Measurements from ENCODE around the gene CRIP2.
A peak's percentile ranks its signal among the peaks of the same experiment; 100 is the strongest.

Gene CRIP2

DNA sequence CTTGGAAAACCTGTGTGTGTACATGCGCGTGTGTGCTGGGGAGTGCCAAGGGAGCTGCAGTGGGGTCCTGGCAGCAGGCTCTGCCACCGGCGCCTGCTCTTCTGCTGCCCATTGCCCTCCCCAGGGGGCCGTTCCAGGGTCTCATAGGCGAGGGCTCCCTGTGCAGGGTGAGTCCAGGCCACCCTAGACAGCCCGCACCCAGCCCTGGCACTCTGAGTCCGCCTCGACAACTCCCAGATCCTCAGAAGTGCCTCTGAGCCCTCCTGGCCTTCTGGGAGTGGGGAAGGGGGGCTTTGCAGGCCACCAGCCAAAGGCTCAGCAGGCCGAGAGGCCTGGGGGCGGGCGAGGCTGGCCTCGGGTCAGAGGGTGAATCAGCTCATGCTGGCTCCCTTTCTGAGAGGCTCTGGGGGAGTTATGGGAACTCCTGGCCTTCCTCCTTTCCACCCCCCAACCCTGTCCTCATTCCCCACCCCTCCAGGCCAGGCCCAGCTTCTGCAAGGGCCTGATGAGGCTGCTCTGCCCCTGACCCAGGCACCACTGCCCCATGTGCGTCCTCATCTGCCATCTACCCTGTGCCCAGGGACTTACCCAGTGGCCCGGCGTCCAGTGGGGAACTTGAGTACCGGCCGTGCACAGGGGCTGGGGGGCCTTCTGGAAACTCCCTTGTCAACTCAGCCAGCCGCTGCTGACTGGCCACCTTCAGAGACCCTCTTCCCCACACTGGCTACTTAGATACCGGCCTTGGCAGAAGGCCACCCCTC, 14.3 kb downstream of the CRIP2 start:
- Histone ChIP-seq H3K4me3 (peak overlapping the region; percentile 63 to 65), H3K4me1 (peaks cover 4 to 77% (median 65%) of the 10 kb centered on the region in 4 donors), H3K27me3 (no peaks in the 10 kb centered on the region), H3K9me3 (no peaks in the 10 kb centered on the region), H3K27ac (peak overlapping the region; percentile 97 to 98), H3K36me3 (peaks cover 0 to 12% (median 0%) of the 10 kb centered on the region in 3 donors)
- intact Hi-C loops (cut with DNase I; ENCODE audit: low total_unique reads) = loop anchor here (2.0 kb wide), 1 partner anchor 74 kb away; no protein-coding TSS in a partner anchor
- DNase-seq = no peak
- TF ChIP-seq, protein P1, sequence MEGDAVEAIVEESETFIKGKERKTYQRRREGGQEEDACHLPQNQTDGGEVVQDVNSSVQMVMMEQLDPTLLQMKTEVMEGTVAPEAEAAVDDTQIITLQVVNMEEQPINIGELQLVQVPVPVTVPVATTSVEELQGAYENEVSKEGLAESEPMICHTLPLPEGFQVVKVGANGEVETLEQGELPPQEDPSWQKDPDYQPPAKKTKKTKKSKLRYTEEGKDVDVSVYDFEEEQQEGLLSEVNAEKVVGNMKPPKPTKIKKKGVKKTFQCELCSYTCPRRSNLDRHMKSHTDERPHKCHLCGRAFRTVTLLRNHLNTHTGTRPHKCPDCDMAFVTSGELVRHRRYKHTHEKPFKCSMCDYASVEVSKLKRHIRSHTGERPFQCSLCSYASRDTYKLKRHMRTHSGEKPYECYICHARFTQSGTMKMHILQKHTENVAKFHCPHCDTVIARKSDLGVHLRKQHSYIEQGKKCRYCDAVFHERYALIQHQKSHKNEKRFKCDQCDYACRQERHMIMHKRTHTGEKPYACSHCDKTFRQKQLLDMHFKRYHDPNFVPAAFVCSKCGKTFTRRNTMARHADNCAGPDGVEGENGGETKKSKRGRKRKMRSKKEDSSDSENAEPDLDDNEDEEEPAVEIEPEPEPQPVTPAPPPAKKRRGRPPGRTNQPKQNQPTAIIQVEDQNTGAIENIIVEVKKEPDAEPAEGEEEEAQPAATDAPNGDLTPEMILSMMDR (IDR thresholded peaks at IDR 0.05) = no peak

DNA sequence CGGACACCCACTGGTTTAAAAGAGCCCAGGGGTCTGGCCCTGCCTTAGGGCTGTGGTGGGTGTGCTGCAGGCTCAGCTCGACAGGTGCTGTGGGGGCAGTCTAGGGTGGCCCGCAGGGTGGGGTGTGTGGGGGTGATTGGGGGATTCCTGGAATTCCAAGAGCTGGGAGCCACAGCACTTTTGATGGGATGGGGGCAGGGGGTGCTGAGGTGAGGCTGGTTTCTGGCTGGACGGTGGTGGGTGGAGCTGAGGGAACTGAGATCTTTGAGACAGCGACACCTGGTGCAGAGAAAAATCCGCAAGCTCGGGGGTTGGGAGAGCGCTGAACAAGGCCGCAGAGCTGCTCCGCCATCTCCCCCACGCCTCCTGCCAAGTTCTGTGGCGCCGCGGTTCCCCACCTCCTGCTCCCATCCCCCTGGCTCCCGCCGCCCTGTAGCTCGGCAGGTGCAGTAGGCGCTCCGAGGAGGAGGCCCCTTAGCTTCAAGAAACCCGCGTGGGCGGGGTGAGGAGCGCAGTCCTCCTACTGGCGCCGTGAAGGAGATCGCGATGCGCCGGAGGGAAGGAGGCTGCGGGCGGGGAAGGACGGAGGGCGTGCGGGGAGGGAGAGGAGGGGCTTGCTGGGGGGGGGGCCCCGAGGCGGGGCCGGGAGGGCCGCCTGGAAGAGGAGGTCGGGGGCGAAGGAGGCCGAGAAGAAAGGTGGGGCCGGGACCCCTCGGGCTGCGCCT, 15.1 kb downstream of the CRIP2 start:
- Histone ChIP-seq H3K4me1 (peaks cover 0 to 70% (median 57%) of the 10 kb centered on the region in 4 donors), H3K27ac (peak overlapping the region; percentile 97 to 98), H3K27me3 (no peaks in the 10 kb centered on the region), H3K9me3 (no peaks in the 10 kb centered on the region), H3K4me3 (peak overlapping the region; percentile 63 to 65), H3K36me3 (peaks cover 0 to 12% (median 0%) of the 10 kb centered on the region in 3 donors)
- TF ChIP-seq, protein P1 (IDR thresholded peaks at IDR 0.05) = peak; percentile 57 to 81
- intact Hi-C loops (cut with DNase I; ENCODE audit: low total_unique reads) = loop anchor here (2.0 to 10.0 kb wide), 6 partner anchors 38 to 505 kb away; partner anchors contain the start of genes BRF1, CLBA1 and TMEM121
- DNase-seq = peak; percentile 88 to 94

DNA sequence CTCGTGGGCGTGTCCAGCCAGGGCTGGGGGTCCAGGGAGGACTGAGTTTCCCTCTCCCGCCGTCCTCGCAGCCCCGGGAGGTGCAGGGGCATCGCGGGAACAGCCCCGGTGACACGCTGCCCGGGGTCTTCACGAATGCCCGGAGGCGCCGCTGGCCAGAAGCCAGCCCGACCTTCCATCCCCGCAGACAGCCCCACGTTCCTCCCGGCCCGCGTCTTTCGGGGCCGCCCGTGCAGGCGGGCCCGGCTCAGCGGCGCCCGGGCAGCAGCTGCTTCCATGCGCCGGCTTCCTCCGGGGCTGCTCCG, 15.6 kb downstream of the CRIP2 start:
- Histone ChIP-seq H3K36me3 (peaks cover 0 to 12% (median 0%) of the 10 kb centered on the region in 3 donors), H3K4me3 (peak overlapping the region; percentile 63 to 65), H3K27ac (peak overlapping the region; percentile 97 to 98), H3K27me3 (no peaks in the 10 kb centered on the region), H3K4me1 (peaks cover 0 to 67% (median 52%) of the 10 kb centered on the region in 4 donors), H3K9me3 (no peaks in the 10 kb centered on the region)
- intact Hi-C loops (cut with DNase I; ENCODE audit: low total_unique reads) = loop anchor here (2.0 to 10.0 kb wide), 5 partner anchors 37 to 505 kb away; partner anchors contain the start of genes BRF1, CLBA1 and TMEM121
- TF ChIP-seq, protein P1 (IDR thresholded peaks at IDR 0.05) = no peak
- no peak for DNase-seq

DNA sequence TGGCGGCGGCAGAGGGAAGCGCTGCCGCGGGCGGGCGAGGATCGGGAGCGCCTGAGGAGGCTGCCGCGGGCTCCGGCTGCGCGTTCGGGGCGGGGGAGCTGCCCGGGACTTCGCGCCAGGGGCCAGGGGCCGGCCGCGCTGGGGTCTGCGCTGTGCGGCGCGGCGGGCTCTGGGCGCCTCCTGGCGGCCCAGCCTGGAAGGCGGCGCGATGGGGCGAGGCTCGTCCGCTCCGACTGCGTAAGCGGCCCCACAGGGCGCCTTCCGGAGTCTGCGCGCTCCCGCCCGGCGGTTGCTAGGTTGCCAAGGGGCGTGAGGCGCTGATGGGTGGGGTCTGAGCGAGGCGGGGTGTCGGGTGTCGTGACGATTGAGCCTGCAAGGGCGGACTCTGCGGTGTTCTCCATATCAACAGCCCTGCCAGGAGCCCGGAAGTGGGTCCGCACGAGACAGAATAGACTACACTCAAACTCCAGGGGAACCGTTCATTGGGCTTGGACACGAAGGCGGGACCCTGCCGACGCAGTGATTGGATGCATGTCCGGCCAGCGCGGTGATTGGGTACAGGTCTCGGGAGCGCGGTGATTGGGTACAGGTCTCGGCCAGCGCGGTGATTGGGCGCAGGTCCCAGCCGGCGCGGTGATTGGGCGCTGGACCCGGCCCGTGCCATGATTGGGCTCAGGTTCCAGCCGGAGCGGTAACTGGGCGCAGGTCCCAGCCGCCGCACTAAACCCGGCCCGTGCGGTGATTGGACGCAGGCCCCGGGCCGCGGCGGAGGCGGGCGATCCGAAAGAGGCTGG, 16.1 kb downstream of the CRIP2 start, which contains the start of gene TEDC1:
Gene TEDC1 (plus strand): TSS at position 675 of the 794 bp plus-strand sequence. CDS start 130 bp downstream, outside the sequence.
- intact Hi-C loops (cut with DNase I; ENCODE audit: low total_unique reads) = loop anchor here (2.0 to 10.0 kb wide), 5 partner anchors 37 to 506 kb away; partner anchors contain the start of genes BRF1, CLBA1 and TMEM121

More for the DNA sequence above, 16.1 kb downstream of the CRIP2 start, which contains the start of gene TEDC1:
- peak within 1 kb of the TSS; percentile 97 to 98 for H3K27ac ChIP-seq
- H3K4me3 ChIP-seq = peak within 1 kb of the TSS; percentile 63 to 65
- H3K27me3 ChIP-seq = no peaks in the 10 kb centered on the region
- TF ChIP-seq, protein P1 (IDR thresholded peaks at IDR 0.05) = peak; percentile 72 to 96
- peaks cover 0 to 67% (median 47%) of the 10 kb centered on the region in 4 donors for H3K4me1 ChIP-seq
- no peaks in the 10 kb centered on the region for H3K9me3 ChIP-seq
- peaks cover 0 to 12% (median 0%) of the 10 kb centered on the region in 3 donors for H3K36me3 ChIP-seq
- peak; percentile 100 for DNase-seq

All from tibial artery (tissue), 4 donors.